Measurements from ENCODE around the gene VWA3B.
"Not testable (repeated sequence)": the region's sequence is repeated elsewhere in the genome, so short reads cannot be mapped to it uniquely, and the experiment has no call there.

The VWA3B gene

DNA sequence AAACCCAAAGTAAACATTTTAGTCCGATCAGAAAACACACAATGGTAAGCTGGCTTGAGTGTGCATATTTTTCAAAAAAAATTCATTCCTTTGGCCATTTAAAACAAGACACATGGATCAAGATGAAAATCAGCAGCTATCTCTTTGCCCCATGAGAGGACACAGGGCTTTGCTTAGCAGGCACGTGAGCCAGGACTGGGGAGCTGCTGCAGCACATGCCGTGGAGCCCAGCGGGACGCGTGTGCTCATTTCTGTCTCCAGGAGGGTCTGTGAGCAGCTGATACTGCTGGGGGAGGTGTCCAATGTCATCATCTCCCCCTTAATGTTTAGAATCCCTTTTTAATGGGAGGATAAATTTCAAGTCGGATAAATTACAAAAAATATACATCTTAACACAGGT is 209.5 kb downstream of the VWA3B start:
- Mint-ChIP-seq H3K4me3 (no peak overlapping the region), H3K9me3 (ENCODE audit: low read depth) (no peaks in the 10 kb centered on the region), H3K36me3 (no peaks in the 10 kb centered on the region), H3K4me1 (ENCODE audit: low read depth) (no peaks in the 10 kb centered on the region), H3K27me3 (peaks cover 8% of the 10 kb centered on the region), H3K27ac (no peak overlapping the region)

DNA sequence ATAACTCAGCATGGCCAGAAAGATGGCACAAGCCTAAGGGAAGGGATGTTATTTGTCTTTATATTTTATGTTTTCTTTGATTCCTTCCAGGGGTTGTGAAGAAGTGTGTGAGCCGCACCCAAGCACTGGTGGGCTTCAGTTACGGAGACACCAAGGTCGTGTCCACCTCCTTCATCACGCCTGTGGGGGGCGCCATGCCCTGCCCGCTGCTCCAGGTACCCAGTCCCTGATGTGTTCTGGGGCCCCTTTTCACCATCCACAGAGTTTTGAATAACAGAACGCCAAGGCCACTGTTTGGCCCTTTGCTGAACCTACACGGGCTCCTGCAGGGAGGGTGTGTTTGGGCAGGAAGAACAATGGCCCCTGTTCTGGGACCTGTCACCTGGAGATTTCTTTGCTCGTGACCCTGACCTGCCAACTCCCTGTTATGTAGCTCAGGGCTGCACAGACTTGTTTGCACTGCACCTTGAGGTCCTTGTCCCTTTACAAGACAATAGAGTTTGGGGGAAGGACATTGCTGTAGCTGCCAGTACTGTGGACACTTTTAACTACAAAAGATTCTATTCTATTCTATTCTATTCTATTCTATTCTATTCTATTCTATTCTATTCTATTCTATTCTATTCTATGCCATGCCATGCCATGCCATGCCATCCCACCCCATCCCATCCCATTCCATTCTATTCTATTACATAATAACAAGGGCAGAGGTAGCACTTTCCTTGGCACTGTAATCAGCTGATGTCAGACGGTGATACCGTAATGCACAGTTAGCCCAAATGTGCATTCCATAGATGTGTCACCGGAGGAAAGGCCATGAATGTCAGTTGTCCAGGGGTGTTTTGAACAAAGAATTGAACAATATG is 211.1 kb downstream of the VWA3B start:
- Mint-ChIP-seq H3K27me3 (peaks cover 9% of the 10 kb centered on the region), H3K9me3 (ENCODE audit: low read depth) (no peaks in the 10 kb centered on the region), H3K36me3 (no peaks in the 10 kb centered on the region), H3K27ac (no peak overlapping the region), H3K4me3 (no peak overlapping the region), H3K4me1 (ENCODE audit: low read depth) (no peaks in the 10 kb centered on the region)

DNA sequence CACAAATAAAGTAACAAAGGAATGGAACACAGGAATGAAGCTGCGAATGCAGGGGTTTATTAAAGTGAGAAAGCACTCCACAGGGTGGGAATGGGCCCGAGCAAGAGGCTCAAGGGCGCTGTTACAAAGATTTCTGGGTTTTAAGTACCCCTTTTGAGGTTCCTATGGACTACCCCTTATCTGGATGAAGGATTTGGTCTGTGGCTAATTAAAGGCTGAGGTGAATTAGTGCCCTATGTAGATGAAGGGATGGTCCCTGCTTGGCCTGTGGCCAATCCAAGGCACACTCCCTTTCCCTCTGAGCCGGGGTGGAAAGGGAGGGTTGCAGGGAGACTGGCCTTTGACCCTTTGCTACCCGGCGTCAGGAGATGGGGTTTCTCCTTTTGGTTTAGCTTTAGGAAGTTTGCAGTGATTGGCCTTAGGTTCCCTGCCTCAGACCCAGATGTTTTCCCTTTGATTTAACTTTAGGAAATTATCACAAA is 211.8 kb downstream of the VWA3B start:
- Mint-ChIP-seq H3K36me3 (no peaks in the 10 kb centered on the region), H3K9me3 (ENCODE audit: low read depth) (no peaks in the 10 kb centered on the region), H3K27me3 (peaks cover 9% of the 10 kb centered on the region), H3K4me3 (no peak overlapping the region), H3K27ac (no peak overlapping the region), H3K4me1 (ENCODE audit: low read depth) (no peaks in the 10 kb centered on the region)

DNA sequence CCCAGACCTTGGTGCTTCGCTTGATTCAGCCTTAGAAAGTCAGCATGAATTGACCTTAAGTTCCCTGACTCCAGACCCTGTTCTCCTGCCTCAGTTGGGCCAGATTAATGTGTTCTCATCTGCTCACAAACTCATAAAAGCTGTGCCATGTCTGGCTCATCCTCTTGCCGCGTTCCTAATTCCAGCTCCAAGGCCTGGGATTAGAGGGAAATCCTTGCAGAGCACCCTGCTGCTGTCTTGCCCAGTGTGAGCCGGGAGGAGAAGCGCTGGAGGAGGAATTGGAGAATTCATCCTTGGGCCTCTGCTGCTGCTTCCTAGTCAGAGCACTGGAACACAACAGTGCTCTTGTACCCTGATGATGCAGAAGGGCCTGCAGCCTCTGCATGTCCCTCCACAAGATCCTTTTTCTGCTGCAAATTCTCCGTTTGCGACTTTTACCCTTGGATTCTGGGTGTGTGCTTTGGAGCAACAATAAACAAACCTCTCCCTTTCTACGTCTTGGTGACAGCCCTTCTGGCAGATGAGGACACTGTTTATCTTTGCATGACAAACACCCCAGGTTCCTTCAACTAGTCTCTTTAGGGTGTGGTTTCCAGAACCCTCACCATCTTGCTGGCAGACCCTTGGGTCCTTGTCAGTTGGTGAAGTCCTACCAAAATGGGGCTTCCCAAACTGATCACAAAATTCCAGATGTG is 212.4 kb downstream of the VWA3B start:
- Mint-ChIP-seq H3K27me3 (peaks cover 9% of the 10 kb centered on the region), H3K27ac (no peak overlapping the region), H3K9me3 (ENCODE audit: low read depth) (no peaks in the 10 kb centered on the region), H3K4me1 (ENCODE audit: low read depth) (no peaks in the 10 kb centered on the region), H3K36me3 (no peaks in the 10 kb centered on the region), H3K4me3 (no peak overlapping the region)

- Mint-ChIP-seq H3K4me3 (no peak overlapping the region), H3K9me3 (ENCODE audit: low read depth) (no peaks in the 10 kb centered on the region), H3K27me3 (peaks cover 16% of the 10 kb centered on the region), H3K36me3 (no peaks in the 10 kb centered on the region), H3K4me1 (ENCODE audit: low read depth) (no peaks in the 10 kb centered on the region), H3K27ac (no peak overlapping the region)
These were observed 213.3 kb downstream of the VWA3B start for GRCh38 chr2:98300141-98300874.

DNA sequence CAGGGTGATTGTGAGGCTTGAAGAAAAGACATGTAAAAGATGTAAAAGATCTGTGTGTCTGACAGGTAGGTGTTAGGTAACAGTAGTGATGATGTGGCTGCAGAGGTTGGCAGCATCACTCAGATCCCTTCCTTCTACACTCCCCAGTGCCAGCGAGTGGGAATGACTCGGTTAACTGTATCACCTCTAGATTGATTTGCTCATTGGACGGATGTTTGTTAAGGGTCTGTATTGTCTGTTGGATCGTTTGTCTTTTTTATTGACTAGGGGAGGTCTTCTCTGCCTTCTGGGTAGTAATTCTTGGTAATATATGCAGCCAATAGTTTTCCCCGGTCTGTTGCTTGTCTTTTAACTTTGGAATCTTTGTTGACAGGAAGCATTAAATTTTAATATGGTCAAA is 214.5 kb downstream of the VWA3B start:
- H3K9me3 Mint-ChIP-seq (ENCODE audit: low read depth) = no peaks in the 10 kb centered on the region
- H3K27ac Mint-ChIP-seq = no peak overlapping the region
- H3K4me3 Mint-ChIP-seq = no peak overlapping the region
- peaks cover 12% of the 10 kb centered on the region for H3K27me3 Mint-ChIP-seq
- H3K4me1 Mint-ChIP-seq (ENCODE audit: low read depth) = no peaks in the 10 kb centered on the region
- H3K36me3 Mint-ChIP-seq = no peaks in the 10 kb centered on the region

DNA sequence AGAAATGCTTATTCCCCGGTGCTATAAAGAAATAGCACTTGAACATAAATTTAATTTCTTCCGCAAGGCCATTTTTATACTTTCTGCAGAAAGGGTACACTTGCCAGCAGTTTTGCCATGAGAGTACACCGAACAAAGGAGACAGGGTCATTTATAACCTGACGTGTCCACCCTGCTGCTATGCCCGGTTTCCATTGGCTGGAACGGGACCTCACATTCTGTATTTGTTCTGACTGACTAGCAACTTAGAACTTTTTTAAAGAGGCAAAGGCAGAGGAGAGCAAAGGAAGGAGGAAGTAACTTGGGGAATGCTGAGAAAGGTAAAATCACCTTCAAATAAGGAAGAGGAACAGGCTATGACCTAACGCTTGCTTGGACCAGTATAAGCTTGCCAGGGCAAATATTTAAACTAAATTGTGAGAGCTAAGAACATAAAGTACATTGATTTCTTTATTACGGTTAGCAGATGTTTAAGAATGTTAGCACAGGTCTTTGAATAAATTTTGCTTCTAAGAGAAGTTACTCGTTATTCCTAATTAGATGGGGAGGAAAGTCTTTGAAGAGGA is 220.2 kb downstream of the VWA3B start:
- not testable (repeated sequence) for H3K9me3 Mint-ChIP-seq (ENCODE audit: low read depth)

DNA sequence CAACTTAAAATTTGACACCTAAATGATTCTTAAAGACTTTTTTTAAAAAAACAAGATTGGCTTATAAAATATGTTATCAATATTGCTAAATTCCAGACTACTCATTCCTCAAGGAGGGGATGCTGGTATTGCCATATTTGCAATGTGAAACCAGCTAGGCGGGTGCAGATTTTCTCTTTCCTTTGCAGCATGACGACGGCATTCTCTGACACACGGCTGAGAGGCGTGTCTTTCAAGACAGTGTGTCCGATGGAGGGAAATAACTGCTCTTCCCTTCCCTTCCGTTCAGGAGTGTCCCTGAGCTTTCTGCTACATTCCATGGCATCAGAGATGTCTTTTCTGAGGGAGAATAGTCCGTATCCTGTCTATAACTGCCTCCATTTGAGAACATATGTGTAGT is 221.1 kb downstream of the VWA3B start:
- Mint-ChIP-seq H3K9me3 (ENCODE audit: low read depth) (no peaks in the 10 kb centered on the region), H3K4me1 (ENCODE audit: low read depth) (no peaks in the 10 kb centered on the region), H3K27me3 (peaks cover 9% of the 10 kb centered on the region), H3K4me3 (no peak overlapping the region), H3K27ac (no peak overlapping the region), H3K36me3 (no peaks in the 10 kb centered on the region)

More for the DNA sequence above, 220.2 kb downstream of the VWA3B start:
- H3K27me3 Mint-ChIP-seq = peaks cover 11% of the 10 kb centered on the region
- not testable (repeated sequence) for H3K27ac Mint-ChIP-seq; H3K4me1 Mint-ChIP-seq (ENCODE audit: low read depth); H3K4me3 Mint-ChIP-seq; H3K36me3 Mint-ChIP-seq

DNA sequence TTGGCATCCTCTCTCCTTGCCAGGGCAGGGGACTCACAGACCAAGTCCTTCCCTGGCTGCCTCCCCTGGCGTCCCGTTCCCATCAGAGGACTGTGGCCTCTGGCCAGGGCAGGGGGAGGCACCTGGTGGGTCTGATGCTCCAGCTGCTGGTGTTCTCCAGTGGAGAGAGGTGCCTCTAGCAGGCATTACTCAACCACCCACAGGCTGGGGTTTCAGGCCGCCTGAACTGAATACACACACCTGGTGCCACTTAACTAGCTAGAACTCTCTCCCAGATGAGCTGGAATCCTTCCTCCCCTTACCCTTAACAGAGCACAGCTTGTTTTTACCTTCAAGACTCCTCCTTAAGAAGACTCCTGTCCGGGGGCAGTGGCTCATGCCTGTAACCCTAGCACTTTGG is 221.6 kb downstream of the VWA3B start:
- H3K27ac Mint-ChIP-seq = no peak overlapping the region
- peaks cover 9% of the 10 kb centered on the region for H3K27me3 Mint-ChIP-seq
- no peaks in the 10 kb centered on the region for H3K4me1 Mint-ChIP-seq (ENCODE audit: low read depth)
- H3K4me3 Mint-ChIP-seq = no peak overlapping the region
- H3K36me3 Mint-ChIP-seq = no peaks in the 10 kb centered on the region
- H3K9me3 Mint-ChIP-seq (ENCODE audit: low read depth) = no peaks in the 10 kb centered on the region

DNA sequence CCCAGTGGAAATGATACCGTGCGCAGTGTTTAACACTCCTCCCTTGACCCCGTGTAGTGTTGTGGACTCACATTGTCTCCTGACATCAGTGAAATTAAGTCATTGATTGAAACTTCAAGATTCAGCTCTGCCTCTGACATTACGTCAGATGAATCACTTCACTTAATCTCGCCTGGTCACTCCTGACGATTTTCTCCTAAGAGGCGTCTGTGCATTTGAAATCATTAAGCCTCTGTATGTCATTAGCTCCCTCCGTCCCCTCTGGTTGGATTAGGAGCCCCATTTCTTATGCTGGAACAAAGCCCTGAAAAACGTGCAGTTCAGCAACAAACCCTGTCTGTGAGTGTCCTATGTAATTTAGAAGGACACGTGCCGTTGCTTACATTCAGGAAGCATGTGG is 222.6 kb downstream of the VWA3B start:
- Mint-ChIP-seq H3K27ac (no peak overlapping the region), H3K27me3 (peaks cover 7% of the 10 kb centered on the region), H3K4me3 (no peak overlapping the region), H3K36me3 (no peaks in the 10 kb centered on the region), H3K9me3 (ENCODE audit: low read depth) (no peaks in the 10 kb centered on the region), H3K4me1 (ENCODE audit: low read depth) (no peaks in the 10 kb centered on the region)

- no peaks in the 10 kb centered on the region for H3K4me1 Mint-ChIP-seq (ENCODE audit: low read depth)
- no peak overlapping the region for H3K27ac Mint-ChIP-seq
- no peaks in the 10 kb centered on the region for H3K9me3 Mint-ChIP-seq (ENCODE audit: low read depth)
- peaks cover 3% of the 10 kb centered on the region for H3K27me3 Mint-ChIP-seq
- H3K36me3 Mint-ChIP-seq = no peaks in the 10 kb centered on the region
- no peak overlapping the region for H3K4me3 Mint-ChIP-seq
These were observed 223.0 kb downstream of the VWA3B start for GRCh38 chr2:98310010-98310409.

- Mint-ChIP-seq H3K36me3 (no peaks in the 10 kb centered on the region), H3K27me3 (peaks cover 2% of the 10 kb centered on the region), H3K27ac (no peak overlapping the region), H3K4me3 (no peak overlapping the region), H3K9me3 (ENCODE audit: low read depth) (no peaks in the 10 kb centered on the region), H3K4me1 (ENCODE audit: low read depth) (no peaks in the 10 kb centered on the region)
These were observed 224.1 kb downstream of the VWA3B start for GRCh38 chr2:98311090-98311489.

GRCh38 chr2:98311771-98312545 is 225.0 kb downstream of the VWA3B start:
- no peaks in the 10 kb centered on the region for H3K4me1 Mint-ChIP-seq (ENCODE audit: low read depth)
- no peaks in the 10 kb centered on the region for H3K36me3 Mint-ChIP-seq
- H3K27ac Mint-ChIP-seq = no peak overlapping the region
- no peaks in the 10 kb centered on the region for H3K9me3 Mint-ChIP-seq (ENCODE audit: low read depth)
- H3K4me3 Mint-ChIP-seq = no peak overlapping the region
- H3K27me3 Mint-ChIP-seq = no peaks in the 10 kb centered on the region

GRCh38 chr2:98313492-98314250 is 226.7 kb downstream of the VWA3B start:
- no peak overlapping the region for H3K4me3 Mint-ChIP-seq
- no peaks in the 10 kb centered on the region for H3K36me3 Mint-ChIP-seq
- H3K4me1 Mint-ChIP-seq (ENCODE audit: low read depth) = no peaks in the 10 kb centered on the region
- H3K27ac Mint-ChIP-seq = no peak overlapping the region
- no peaks in the 10 kb centered on the region for H3K9me3 Mint-ChIP-seq (ENCODE audit: low read depth)
- H3K27me3 Mint-ChIP-seq = peaks cover 4% of the 10 kb centered on the region

Measured in activated naive CD8-positive, alpha-beta T cell (primary cell).